Ovary (tissue), 3 donors: ENCODE results near the gene ATP8B3.

ENCODE experiments used
- POLR2A ChIP-seq: fragments of 450-650 bp; IDR thresholded peaks from one replicate; pipeline ENCODE4 v1.6.1; 2017; ENCODE audit warnings: antibody characterized with exemption, mild to moderate bottlenecking, moderate library complexity
- TF ChIP-seq, protein P1 (sequence below), 3 donors: fragments of 450-650 bp in 2 of 3; fragments of 200-600 bp in 1 of 3; IDR thresholded peaks; one replicate each; pipeline versions ENCODE4 v1.5.1 to v1.8.0; 2016 to 2022; ENCODE audit warnings: antibody characterized with exemption in 3 of 3, mild to moderate bottlenecking in 1 of 3
- donor health status: DM: no; HTN: no; CAD: no.

DNA sequence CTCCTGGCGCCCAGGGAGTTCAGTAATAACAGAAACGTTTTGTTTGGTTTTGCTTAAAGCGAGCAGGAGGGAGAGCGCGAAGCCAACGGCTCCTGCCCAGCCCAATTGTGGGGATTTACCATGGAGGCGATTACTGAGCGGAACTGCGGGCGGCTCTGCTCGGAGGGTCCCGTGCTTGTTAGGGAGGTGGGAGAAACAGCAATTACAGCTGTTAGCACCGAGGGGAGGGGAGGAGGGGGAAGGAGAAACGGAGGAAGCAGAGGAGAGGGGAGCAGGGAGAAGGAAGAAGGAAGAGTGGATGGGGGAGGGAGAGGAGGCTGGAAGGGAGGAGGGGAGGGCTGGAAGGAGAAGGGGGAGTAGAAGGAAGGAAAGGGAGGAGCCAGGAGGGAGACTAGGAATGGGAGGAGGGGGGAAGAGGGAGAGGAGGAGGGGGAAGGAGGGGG lies 66.5 kb downstream of the ATP8B3 start:
- TF ChIP-seq, protein P1, sequence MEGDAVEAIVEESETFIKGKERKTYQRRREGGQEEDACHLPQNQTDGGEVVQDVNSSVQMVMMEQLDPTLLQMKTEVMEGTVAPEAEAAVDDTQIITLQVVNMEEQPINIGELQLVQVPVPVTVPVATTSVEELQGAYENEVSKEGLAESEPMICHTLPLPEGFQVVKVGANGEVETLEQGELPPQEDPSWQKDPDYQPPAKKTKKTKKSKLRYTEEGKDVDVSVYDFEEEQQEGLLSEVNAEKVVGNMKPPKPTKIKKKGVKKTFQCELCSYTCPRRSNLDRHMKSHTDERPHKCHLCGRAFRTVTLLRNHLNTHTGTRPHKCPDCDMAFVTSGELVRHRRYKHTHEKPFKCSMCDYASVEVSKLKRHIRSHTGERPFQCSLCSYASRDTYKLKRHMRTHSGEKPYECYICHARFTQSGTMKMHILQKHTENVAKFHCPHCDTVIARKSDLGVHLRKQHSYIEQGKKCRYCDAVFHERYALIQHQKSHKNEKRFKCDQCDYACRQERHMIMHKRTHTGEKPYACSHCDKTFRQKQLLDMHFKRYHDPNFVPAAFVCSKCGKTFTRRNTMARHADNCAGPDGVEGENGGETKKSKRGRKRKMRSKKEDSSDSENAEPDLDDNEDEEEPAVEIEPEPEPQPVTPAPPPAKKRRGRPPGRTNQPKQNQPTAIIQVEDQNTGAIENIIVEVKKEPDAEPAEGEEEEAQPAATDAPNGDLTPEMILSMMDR (IDR thresholded peaks at IDR 0.05) = no peak
- TF ChIP-seq POLR2A = no peak
